HepG2 (cell line): ENCODE measurements around the gene HES1. TPM values are rescaled to one million over a fixed set of nuclear protein-coding genes. Genes with fewer than 3 reads are reported as not detected.

Experiments used
- ATM ChIP-seq: fragments of 450-650 bp; IDR thresholded peaks from 2 replicates; pipeline ENCODE4 v1.7.1; 2017; ENCODE audit warnings: mild to moderate bottlenecking, borderline replicate concordance
- BRCA1 ChIP-seq: sonication (generic); formaldehyde crosslinking; IDR thresholded peaks from 2 replicates; pipeline ENCODE4 v1.4.0; 2020; ENCODE audit warnings: missing genetic modification reagents
- ESRRA ChIP-seq: sonication (generic); formaldehyde crosslinking; IDR thresholded peaks from 2 replicates; pipeline ENCODE4 v1.5.1; 2020; ENCODE audit warnings: mild to moderate bottlenecking, low read depth, missing genetic modification reagents
- KAT7 ChIP-seq: IDR thresholded peaks from 2 replicates; pipeline ENCODE4 v1.6.1; 2018; ENCODE audit warnings: borderline replicate concordance, missing compliant biosample characterization
- MED1 ChIP-seq: sonication (generic); formaldehyde crosslinking; IDR thresholded peaks from 2 replicates; pipeline ENCODE4 v1.4.0; 2020; ENCODE audit warnings: missing genetic modification reagents
- MED8 ChIP-seq: sonication (generic); formaldehyde crosslinking; IDR thresholded peaks from 2 replicates; pipeline ENCODE4 v1.8.1; 2023; ENCODE audit warnings: mild to moderate bottlenecking, missing genetic modification reagents; ENCODE audit not compliant: insufficient replicate concordance
- NCOR1 ChIP-seq: fragments of 200-600 bp; sonication (generic); IDR thresholded peaks from 2 replicates; pipeline ENCODE4 v1.7.0; 2017; ENCODE audit warnings: antibody characterized with exemption, low read length, borderline replicate concordance
- PAXIP1 ChIP-seq: sonication (generic); formaldehyde crosslinking; conservative IDR thresholded peaks from 2 replicates; pipeline ENCODE4 v1.4.0; 2020; ENCODE audit warnings: mild to moderate bottlenecking, missing genetic modification reagents, moderate library complexity
- PHF21A ChIP-seq: sonication (generic); formaldehyde crosslinking; IDR thresholded peaks from 2 replicates; pipeline ENCODE4 v1.5.0; 2020; ENCODE audit warnings: mild to moderate bottlenecking, missing genetic modification reagents
- POGK ChIP-seq: sonication (generic); formaldehyde crosslinking; conservative IDR thresholded peaks from 2 replicates; pipeline ENCODE4 v1.8.0; 2022; ENCODE audit warnings: mild to moderate bottlenecking, moderate library complexity, missing genetic modification reagents
- ZFX ChIP-seq: sonication (generic); formaldehyde crosslinking; IDR thresholded peaks from 2 replicates; pipeline ENCODE4 v1.4.0; 2020; ENCODE audit warnings: mild to moderate bottlenecking, low read depth, missing genetic modification reagents, moderate library complexity
- ZNF20 ChIP-seq: sonication (generic); formaldehyde crosslinking; IDR thresholded peaks from 2 replicates; pipeline ENCODE4 v1.4.0; 2020; ENCODE audit warnings: mild to moderate bottlenecking, moderate library complexity, missing genetic modification reagents
- ZNF34 ChIP-seq: sonication (generic); formaldehyde crosslinking; IDR thresholded peaks from 2 replicates; pipeline ENCODE4 v1.4.0; 2020; ENCODE audit warnings: mild to moderate bottlenecking, missing genetic modification reagents, borderline replicate concordance
- ZNF484 ChIP-seq: sonication (generic); formaldehyde crosslinking; IDR thresholded peaks from 2 replicates; pipeline ENCODE4 v1.5.1; 2020; ENCODE audit warnings: mild to moderate bottlenecking, low read depth, missing genetic modification reagents, borderline replicate concordance
- ZNF687 ChIP-seq: sonication (generic); formaldehyde crosslinking; IDR thresholded peaks from 2 replicates; pipeline ENCODE4 v1.5.1; 2020; ENCODE audit warnings: mild to moderate bottlenecking, missing genetic modification reagents, moderate library complexity
- ZNF704 ChIP-seq: sonication (generic); formaldehyde crosslinking; IDR thresholded peaks from 2 replicates; pipeline ENCODE4 v1.8.1; 2023; ENCODE audit warnings: mild to moderate bottlenecking, inconsistent platforms, moderate library complexity, missing genetic modification reagents, borderline replicate concordance
- ZNF766 ChIP-seq: sonication (generic); formaldehyde crosslinking; IDR thresholded peaks from 2 replicates; pipeline ENCODE4 v1.5.0; 2020; ENCODE audit warnings: missing genetic modification reagents, borderline replicate concordance
- ZNF883 ChIP-seq: sonication (generic); formaldehyde crosslinking; IDR thresholded peaks from 2 replicates; pipeline ENCODE4 v1.5.1; 2020; ENCODE audit warnings: mild to moderate bottlenecking, missing genetic modification reagents; ENCODE audit errors: not compliant biosample characterization
- ZSCAN29 ChIP-seq: sonication (generic); formaldehyde crosslinking; conservative IDR thresholded peaks from 2 replicates; pipeline ENCODE4 v1.4.0; 2020; ENCODE audit warnings: mild to moderate bottlenecking, missing genetic modification reagents
- polyA plus RNA-seq, 8 experiments: library from polyadenylated mRNA; depleted of rRNA in 3 of 8; stranded (reverse) in 7 of 8; unstranded in 1 of 8; fragments of >200 nt; fragmentation: Illumina TruSeq in 4 of 8; extraction: Trizol in 4 of 8; gene quantifications; 2 replicates each; pipeline versions ENCODE4 v1.2.1 to v1.2.3, GENCODE V29; 2011 to 2016; ENCODE audit warnings: low read depth in 4 of 8, missing spikeins in 1 of 8, mixed read lengths in 1 of 8; ENCODE audit not compliant: insufficient read depth in 1 of 8
- total RNA-seq, 5 experiments: library from RNA; depleted of rRNA; stranded (reverse); fragments of >200 nt; fragmentation: Illumina TruSeq; extraction: Trizol; gene quantifications; 2 replicates each; pipeline ENCODE4 v1.2.3, GENCODE V29; 2016; ENCODE audit warnings: low read depth in 1 of 5

Gene HES1
- total and polyA plus RNA-seq, 2 of the 13 experiments (the other 11 are each of a cell fraction or from before 2014, with no cell fraction given), result 15.4 to 19.8 TPM

- TF ChIP-seq ZNF704 (CRISPR knock-in tag) (no peak), ZNF34 (CRISPR knock-in tag) (no peak), NCOR1 (no peak), PHF21A (CRISPR knock-in tag) (0 out of 2 replicates have a peak, but pooled peaks have one; percentile 23), MED1 (CRISPR knock-in tag) (no peak), ATM (no peak), BRCA1 (no peak), POGK (CRISPR knock-in tag) (peak; percentile 60; the same call in 1 of the 2 replicates), ZNF766 (CRISPR knock-in tag) (0 out of 2 replicates have a peak, but pooled peaks have one; percentile 8), ZNF883 (CRISPR knock-in tag) (peak; percentile 10), ESRRA (CRISPR knock-in tag) (peak; percentile 31; the same call in 1 of the 2 replicates), KAT7 (CRISPR knock-in tag) (peak; percentile 23; the same call in 1 of the 2 replicates), ZFX (CRISPR knock-in tag) (no peak), MED8 (CRISPR knock-in tag) (peak; percentile 19), ZNF484 (no peak), ZNF20 (CRISPR knock-in tag) (no peak), ZNF687 (CRISPR knock-in tag) (peak; percentile 52; the same call in 1 of the 2 replicates), ZSCAN29 (CRISPR knock-in tag) (no peak), PAXIP1 (0 out of 2 replicates have a peak, but pooled peaks have one; percentile 14)
Observed at GRCh38 chr3:194137008-194137505, 1.1 kb downstream of the HES1 start (continued).
